Measurements from ENCODE around the gene MISP3. TPM values are rescaled to one million over a fixed set of nuclear protein-coding genes. Genes with fewer than 3 reads are reported as not detected.

MISP3 gene
- total and polyA plus RNA-seq, 9 of the 15 experiments (the other 6 are each of a cell fraction or from before 2014, with no cell fraction given) = 0.25 to 5.6 (median 1.6) TPM

GRCh38 chr19:14113762-14114414 lies 41.3 kb downstream of the MISP3 start:
- Histone ChIP-seq H3K9me1 (ENCODE audit: control insufficient read depth, insufficient read depth, low read length) (peaks cover 4% of the 10 kb centered on the region), H3K4me3 (peak overlapping the region; percentile 41), H3K79me2 (ENCODE audit: control insufficient read depth, insufficient read depth, low read length) (peaks cover 24% of the 10 kb centered on the region), H3K4me2 (ENCODE audit: insufficient read depth, low read length) (peak overlapping the region; percentile 75), H3K36me3 (ENCODE audit: control insufficient read depth, insufficient read depth, low read length) (peaks cover under 1% of the 10 kb centered on the region; the same call in 2 of the 3 replicates), H3K27me3 (ENCODE audit: control insufficient read depth in 2 of 2, insufficient read depth in 2 of 2, low read length in 2 of 2) (no peaks in the 10 kb centered on the region), H2AFZ (ENCODE audit: low read depth, low read length) (peak overlapping the region; percentile 44; the same call in 1 of the 2 replicates), H3K27ac (ENCODE audit: extremely low read depth, low read depth, low read length) (no peak overlapping the region), H3K9ac (ENCODE audit: insufficient read depth in 1 of 2, low read depth in 2 of 2, low read length in 2 of 2) (peak overlapping the region; percentile 31 to 62; a peak in 3 of 4 replicates), H4K20me1 (replicated peaks; ENCODE audit: control insufficient read depth, insufficient read depth, low read length) (no peaks in the 10 kb centered on the region), H3K4me1 (replicated peaks in 1 of 2; ENCODE audit: control insufficient read depth in 2 of 2, insufficient read depth in 2 of 2, low read length in 2 of 2) (peaks cover 38 to 56% of the 10 kb centered on the region in 2 experiments; a peak in 4 of 5 replicates), H3K9me3 (replicated peaks; ENCODE audit: control insufficient read depth, insufficient read depth, low read depth, low read length) (no peaks in the 10 kb centered on the region)
- FAIRE-seq (peak; percentile 94), ATAC-seq (peak; percentile 48), DNase-seq (ENCODE audit: extremely low read depth in 1 of 4, low spot score in 3 of 4) (peak; percentile 77 to 91 (median 82))
- WGBS (ENCODE audit: insufficient coverage, low coverage, missing lambda C conversion rate) = 36% methylated on average over 18 of the region's 18 CpGs
- ChIA-PET CTCF (ENCODE audit: low intra/inter-chr PET ratio) (interaction anchor here (2.8 kb wide), 1 partner anchor 234 kb away, joined by 12 read pairs; no protein-coding TSS in a partner anchor), POLR2A (interaction anchor here (0.6 to 2.0 kb wide), 6 partner anchors 21 to 1286 kb away, joined by 3 to 5 read pairs (median 4); partner anchors contain the start of gene ASF1B)
- in situ Hi-C loops (cut with MboI) (no loop called here), intact Hi-C loops (cut with micrococcal nuclease) (no loop called here)
- no TSS peak for BruUV-seq (replicated peaks)
- no peak for TF ChIP-seq LEF1 (IDR thresholded peaks at IDR 0.05)
- TF ChIP-seq JUND (IDR thresholded peaks at IDR 0.05; ENCODE audit: borderline replicate concordance, low read depth, low read length) = peak; percentile 66
- no peak for TF ChIP-seq JUND (tag; IDR thresholded peaks at IDR 0.05; ENCODE audit: borderline replicate concordance, low read depth, low read length)
- 0 out of 4 replicates have a peak, but pooled peaks have one; percentile 17 to 19 for TF ChIP-seq FOXK2 (conservative IDR thresholded peaks at IDR 0.05 in 1 of 2, IDR thresholded peaks at IDR 0.05 in 1 of 2; ENCODE audit: low read depth in 2 of 2)
- TF ChIP-seq ARID1B (IDR thresholded peaks at IDR 0.05) = 0 out of 2 replicates have a peak, but pooled peaks have one; percentile 33
- no peak; the same call in 1 of the 2 replicates for TF ChIP-seq ZFX (CRISPR knock-in tag; IDR thresholded peaks at IDR 0.05)
- TF ChIP-seq RAD51 (IDR thresholded peaks at IDR 0.05; ENCODE audit: borderline replicate concordance, low read depth) = peak; percentile 16; the same call in 1 of the 2 replicates
- TF ChIP-seq HDAC2 (IDR thresholded peaks at IDR 0.05) = peak; percentile 89
- no peak for TF ChIP-seq CHD1 (IDR thresholded peaks at IDR 0.05; ENCODE audit: low read length)
- TF ChIP-seq, protein P1, sequence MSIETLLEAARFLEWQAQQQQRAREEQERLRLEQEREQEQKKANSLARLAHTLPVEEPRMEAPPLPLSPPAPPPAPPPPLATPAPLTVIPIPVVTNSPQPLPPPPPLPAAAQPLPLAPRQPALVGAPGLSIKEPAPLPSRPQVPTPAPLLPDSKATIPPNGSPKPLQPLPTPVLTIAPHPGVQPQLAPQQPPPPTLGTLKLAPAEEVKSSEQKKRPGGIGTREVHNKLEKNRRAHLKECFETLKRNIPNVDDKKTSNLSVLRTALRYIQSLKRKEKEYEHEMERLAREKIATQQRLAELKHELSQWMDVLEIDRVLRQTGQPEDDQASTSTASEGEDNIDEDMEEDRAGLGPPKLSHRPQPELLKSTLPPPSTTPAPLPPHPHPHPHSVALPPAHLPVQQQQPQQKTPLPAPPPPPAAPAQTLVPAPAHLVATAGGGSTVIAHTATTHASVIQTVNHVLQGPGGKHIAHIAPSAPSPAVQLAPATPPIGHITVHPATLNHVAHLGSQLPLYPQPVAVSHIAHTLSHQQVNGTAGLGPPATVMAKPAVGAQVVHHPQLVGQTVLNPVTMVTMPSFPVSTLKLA (conservative IDR thresholded peaks at IDR 0.05) = peak in 1 of 2 experiments; percentile 43; a peak in 1 of 4 replicates
- TF ChIP-seq EWSR1 (IDR thresholded peaks at IDR 0.05; ENCODE audit: borderline replicate concordance, low read depth, partially characterized antibody) = no peak
- TF ChIP-seq POU5F1 (IDR thresholded peaks at IDR 0.05; ENCODE audit: borderline replicate concordance, low read depth, low read length, partially characterized antibody) = peak; percentile 87
- TF ChIP-seq ARNT (IDR thresholded peaks at IDR 0.05) = peak in 1 of 2 experiments; percentile 69; a peak in 1 of 4 replicates
- peak in 1 of 2 experiments; percentile 68; a peak in 1 of 4 replicates for TF ChIP-seq TBL1XR1 (IDR thresholded peaks at IDR 0.05; ENCODE audit: low read length in 2 of 2)
- no peak for TF ChIP-seq NFE2L1 (tag; IDR thresholded peaks at IDR 0.05; ENCODE audit: borderline replicate concordance, low read depth)
- peak; percentile 62; the same call in 1 of the 2 replicates for TF ChIP-seq FOXP1 (CRISPR knock-in tag; IDR thresholded peaks at IDR 0.05)
- peak; percentile 55; the same call in 1 of the 2 replicates for TF ChIP-seq KLF13 (tag; IDR thresholded peaks at IDR 0.05; ENCODE audit: borderline replicate concordance, low read depth)
- peak; percentile 46; the same call in 1 of the 2 replicates for TF ChIP-seq MYC (IDR thresholded peaks at IDR 0.05; ENCODE audit: low read depth, low read length)
- TF ChIP-seq MYC (CRISPR knock-in tag; IDR thresholded peaks at IDR 0.05; ENCODE audit: borderline replicate concordance, low read depth) = no peak
- TF ChIP-seq NCOR1 (IDR thresholded peaks at IDR 0.05) = peak; percentile 49; the same call in 1 of the 2 replicates
